ENCODE data around the gene AP1M1. TPM values are rescaled to one million over a fixed set of nuclear protein-coding genes. Genes with fewer than 3 reads are reported as not detected.

The AP1M1 gene
- total RNA-seq, 2 donors from 2014 or later, result 54.8 to 70.2 TPM

DNA sequence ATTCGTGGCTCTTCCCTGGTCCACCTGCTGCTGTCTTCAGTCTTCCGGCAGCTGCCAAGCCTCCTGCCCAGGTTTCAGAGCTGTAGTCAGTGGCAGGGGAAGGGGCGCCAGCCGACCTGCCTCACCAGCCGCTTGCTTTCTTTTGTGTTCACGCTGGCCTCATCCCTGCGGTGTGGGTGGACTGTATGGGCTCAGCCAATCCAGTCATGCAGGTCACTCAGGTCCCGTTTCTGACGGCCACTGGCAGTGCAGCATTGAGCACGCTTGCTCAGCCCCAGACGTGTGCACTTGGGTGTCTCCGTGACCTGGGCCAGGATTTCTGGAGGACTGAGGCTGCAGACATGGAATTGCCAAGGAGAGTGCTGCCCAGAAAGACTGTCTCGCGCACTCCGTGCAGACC, 26.0 kb downstream of the AP1M1 start:
- H3K36me3 ChIP-seq, result peaks cover 87% of the 10 kb centered on the region

DNA sequence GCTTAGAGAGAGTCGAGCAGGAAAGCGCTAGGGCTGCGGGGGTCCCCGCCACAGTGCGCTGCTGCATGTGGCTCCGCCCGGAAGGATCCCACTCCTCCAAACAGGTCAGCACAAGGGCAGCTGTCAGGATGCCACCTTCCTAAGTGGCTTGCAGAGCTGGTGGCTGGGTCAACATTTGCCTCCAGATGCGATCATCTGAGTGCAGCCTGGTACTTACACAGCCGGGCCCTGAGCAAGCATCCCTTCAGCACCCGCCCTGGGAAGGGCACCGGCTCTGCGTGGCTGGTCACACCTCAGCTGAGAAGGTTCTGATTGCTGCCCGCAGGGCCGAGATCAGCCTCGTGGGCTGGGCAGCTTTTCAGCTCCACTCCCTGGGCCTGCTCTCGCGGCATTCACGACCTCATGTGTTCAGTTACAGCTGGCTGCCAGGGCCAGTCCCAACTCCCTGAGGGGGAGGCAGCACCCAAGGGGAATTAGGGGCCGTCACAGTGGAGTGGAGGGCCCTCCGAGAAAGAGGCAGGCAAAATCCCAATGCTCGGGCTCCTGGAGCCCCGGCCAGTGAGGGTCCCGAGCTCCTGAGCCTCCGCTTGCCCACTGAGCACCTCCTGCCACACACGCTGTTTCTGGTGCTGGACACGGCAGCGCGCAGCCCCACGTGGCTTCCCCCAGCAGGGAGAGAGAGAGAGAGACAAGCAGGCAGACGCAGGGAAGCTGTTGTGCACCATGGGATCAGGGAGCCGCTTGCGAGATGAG, 26.8 kb downstream of the AP1M1 start:
- Histone ChIP-seq H3K27ac (no peak overlapping the region), H3K4me3 (no peak overlapping the region), H3K4me1 (no peaks in the 10 kb centered on the region), H3K36me3 (peaks cover 91% of the 10 kb centered on the region), H3K9me3 (peaks cover 11 to 29% of the 10 kb centered on the region in 2 donors), H3K27me3 (no peaks in the 10 kb centered on the region)
- no peak for DNase-seq (ENCODE audit: low spot score)
- TF ChIP-seq, protein P1, sequence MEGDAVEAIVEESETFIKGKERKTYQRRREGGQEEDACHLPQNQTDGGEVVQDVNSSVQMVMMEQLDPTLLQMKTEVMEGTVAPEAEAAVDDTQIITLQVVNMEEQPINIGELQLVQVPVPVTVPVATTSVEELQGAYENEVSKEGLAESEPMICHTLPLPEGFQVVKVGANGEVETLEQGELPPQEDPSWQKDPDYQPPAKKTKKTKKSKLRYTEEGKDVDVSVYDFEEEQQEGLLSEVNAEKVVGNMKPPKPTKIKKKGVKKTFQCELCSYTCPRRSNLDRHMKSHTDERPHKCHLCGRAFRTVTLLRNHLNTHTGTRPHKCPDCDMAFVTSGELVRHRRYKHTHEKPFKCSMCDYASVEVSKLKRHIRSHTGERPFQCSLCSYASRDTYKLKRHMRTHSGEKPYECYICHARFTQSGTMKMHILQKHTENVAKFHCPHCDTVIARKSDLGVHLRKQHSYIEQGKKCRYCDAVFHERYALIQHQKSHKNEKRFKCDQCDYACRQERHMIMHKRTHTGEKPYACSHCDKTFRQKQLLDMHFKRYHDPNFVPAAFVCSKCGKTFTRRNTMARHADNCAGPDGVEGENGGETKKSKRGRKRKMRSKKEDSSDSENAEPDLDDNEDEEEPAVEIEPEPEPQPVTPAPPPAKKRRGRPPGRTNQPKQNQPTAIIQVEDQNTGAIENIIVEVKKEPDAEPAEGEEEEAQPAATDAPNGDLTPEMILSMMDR (IDR thresholded peaks at IDR 0.05), result no peak

More for the DNA sequence above, 26.0 kb downstream of the AP1M1 start:
- H3K9me3 ChIP-seq, result peaks cover 11 to 29% of the 10 kb centered on the region in 2 donors
- TF ChIP-seq, protein P1 (IDR thresholded peaks at IDR 0.05), result no peak
- no peak overlapping the region for H3K27ac ChIP-seq
- H3K4me3 ChIP-seq, result no peak overlapping the region
- no peaks in the 10 kb centered on the region for H3K4me1 ChIP-seq
- no peaks in the 10 kb centered on the region for H3K27me3 ChIP-seq
- DNase-seq (ENCODE audit: low spot score), result no peak

DNA sequence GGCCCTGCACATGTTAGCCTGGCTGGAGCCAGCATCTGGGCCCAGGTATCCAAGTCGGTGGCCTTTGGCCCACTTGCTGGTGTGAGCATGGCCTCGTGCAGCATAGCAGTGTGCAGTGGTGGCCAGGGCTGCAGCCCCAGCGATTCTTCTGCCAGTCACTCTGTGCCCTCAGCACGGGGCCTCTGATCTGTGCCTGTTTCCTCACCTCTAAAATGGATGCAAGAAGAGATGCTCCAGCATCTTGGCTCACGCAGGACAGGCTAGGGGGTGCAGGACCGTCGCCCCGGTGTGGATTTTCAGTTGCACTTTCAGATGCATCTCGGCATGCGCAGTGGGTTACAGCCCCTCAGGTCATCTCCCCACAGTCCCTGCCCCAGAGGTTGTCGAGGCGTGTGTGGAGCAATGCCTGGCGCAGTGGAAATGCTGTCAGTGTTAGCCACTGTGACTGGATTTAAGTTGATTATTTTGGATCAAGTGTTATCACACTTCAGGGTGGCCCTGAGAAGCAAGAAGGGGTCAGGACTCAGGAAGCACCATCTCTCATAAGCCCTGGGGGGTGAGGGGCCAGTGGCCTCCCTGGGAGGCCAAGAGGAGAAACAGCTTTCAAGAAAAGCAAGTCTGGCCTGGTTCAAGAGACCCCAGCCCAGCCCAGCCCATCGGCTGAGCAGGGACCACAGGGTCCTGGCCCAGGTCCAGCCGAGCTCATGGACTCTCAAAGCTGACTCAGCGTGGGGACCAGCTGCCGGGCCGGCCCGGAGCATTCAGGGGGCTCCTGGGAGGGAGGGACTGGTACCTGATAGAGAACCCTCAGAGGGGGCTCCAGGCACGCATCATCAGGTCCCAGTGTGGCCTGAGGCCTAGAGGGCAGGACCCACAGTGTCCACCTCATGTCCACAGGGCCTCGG, 27.8 kb downstream of the AP1M1 start:
- Histone ChIP-seq H3K36me3 (peaks cover 88% of the 10 kb centered on the region), H3K4me3 (no peak overlapping the region), H3K27ac (no peak overlapping the region), H3K27me3 (no peaks in the 10 kb centered on the region), H3K4me1 (no peaks in the 10 kb centered on the region), H3K9me3 (peaks cover 8 to 21% of the 10 kb centered on the region in 2 donors)
- TF ChIP-seq, protein P1 (IDR thresholded peaks at IDR 0.05), result no peak
- no peak for DNase-seq (ENCODE audit: low spot score)

DNA sequence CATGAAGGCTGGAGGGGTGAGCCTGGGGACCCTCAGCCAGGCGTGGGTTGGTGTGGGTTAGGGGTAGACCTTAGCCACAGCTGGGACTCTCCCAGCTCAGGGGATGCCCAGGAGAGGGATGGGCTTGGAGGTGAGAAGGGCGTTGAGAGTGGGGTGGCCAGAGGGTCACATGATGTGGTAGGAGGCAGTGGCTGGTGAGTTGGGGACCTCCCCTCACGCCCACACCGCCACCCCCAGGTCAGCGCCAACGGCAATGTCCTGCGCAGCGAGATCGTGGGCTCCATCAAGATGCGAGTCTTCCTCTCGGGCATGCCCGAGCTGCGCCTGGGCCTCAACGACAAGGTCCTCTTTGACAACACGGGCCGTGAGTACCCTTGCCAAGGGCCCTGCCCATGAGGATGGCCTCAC, 28.5 kb downstream of the AP1M1 start:
- DNase-seq (ENCODE audit: low spot score), result no peak
- Histone ChIP-seq H3K27me3 (no peaks in the 10 kb centered on the region), H3K4me1 (no peaks in the 10 kb centered on the region), H3K9me3 (peaks cover 8 to 14% of the 10 kb centered on the region in 2 donors), H3K4me3 (no peak overlapping the region), H3K36me3 (peaks cover 87% of the 10 kb centered on the region), H3K27ac (no peak overlapping the region)
- TF ChIP-seq, protein P1 (IDR thresholded peaks at IDR 0.05), result no peak

DNA sequence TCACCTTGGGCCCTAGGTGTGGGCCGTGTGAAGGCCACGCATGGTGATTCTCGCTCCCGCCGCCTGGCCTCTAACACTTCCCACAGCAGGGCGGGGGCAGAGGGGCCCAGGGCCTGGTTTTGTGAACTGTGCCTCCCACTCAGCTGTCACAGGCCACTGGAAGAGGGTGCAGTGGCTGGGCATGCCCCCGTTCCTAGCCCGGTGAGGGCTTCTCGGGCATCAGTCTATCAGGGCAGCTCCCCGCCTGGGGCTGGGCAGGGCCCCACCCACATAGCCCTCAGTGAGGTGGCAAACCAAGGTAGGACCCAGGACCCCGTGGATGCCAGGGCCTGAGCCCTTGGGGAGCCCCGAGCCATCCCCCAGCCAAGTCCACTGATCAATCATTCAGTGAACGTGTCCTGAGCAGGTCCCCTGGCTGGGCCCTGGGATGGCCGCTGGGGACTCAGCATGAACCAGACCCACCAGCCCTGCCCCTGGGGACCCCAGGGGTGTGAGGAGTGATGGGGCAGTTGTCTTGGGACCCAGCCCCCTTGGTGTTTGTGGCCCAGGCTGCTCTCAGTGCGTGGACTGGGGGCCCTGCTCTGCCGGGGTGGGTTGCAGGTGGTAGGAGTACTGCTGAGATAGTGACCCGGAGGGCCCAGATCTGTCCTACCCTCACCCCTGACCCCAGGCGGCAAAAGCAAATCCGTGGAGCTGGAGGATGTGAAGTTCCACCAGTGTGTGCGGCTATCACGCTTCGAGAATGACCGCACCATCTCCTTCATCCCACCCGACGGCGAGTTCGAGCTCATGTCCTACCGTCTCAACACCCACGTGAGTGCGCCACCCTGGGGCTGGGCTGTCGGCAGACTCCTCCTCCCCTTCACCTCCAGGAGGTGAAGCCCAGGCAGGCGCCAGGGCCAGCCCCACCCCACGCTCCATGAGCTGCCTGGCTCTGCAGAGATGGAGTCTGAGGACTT, 29.4 kb downstream of the AP1M1 start:
- H3K4me3 ChIP-seq, result no peak overlapping the region
- TF ChIP-seq, protein P1 (IDR thresholded peaks at IDR 0.05), result no peak
- H3K36me3 ChIP-seq, result peaks cover 84% of the 10 kb centered on the region
- no peak for DNase-seq (ENCODE audit: low spot score)
- no peak overlapping the region for H3K27ac ChIP-seq
- no peaks in the 10 kb centered on the region for H3K27me3 ChIP-seq
- H3K9me3 ChIP-seq, result peaks cover 0 to 5% of the 10 kb centered on the region in 2 donors
- H3K4me1 ChIP-seq, result no peaks in the 10 kb centered on the region

All from right atrium auricular region (tissue), 2 donors.